Effector CD8-positive, alpha-beta T cell (primary cell): ENCODE results near the gene HSPH1.
A peak's percentile ranks its signal among the peaks of the same experiment; 100 is the strongest.
"Not testable (repeated sequence)": the region's sequence is repeated elsewhere in the genome, so short reads cannot be mapped to it uniquely, and the experiment has no call there.

Experiments
- DNase-seq: peaks from one replicate; lab custom pipeline; 2025; lab: John Stamatoyannopoulos, UW

Gene HSPH1

DNA sequence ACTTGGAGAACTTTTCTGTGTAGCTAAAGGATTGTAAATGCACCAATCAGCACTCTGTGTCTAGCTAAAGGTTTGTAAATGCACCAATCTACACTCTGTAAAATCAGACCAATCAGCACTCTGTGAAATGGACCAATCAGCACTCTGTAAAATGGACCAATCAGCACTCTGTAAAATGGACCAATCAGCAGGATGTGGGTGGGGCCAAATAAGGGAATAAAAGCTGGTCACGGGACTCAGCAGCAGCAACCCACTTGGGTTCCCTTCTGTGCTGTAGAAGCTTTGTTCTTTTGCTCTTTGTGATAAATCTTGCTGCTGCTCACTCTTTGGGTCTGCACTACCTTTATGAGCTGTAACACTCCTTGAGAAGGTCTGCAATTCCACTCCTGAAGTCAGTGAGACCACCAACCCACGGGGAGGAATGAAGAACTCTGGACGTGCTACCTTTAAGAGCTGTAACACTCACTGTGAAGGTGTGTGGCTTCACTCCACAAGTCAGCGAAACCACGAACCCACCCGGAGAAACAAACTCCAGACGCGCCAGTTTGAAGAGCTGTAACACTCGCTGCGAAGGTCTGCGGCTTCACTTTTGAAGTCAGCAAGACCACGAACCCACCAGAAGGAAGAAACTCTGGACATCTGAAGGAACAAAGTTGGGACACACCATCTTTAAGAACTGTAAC is 16.2 kb upstream of the HSPH1 start:
- not testable (repeated sequence) for DNase-seq

DNA sequence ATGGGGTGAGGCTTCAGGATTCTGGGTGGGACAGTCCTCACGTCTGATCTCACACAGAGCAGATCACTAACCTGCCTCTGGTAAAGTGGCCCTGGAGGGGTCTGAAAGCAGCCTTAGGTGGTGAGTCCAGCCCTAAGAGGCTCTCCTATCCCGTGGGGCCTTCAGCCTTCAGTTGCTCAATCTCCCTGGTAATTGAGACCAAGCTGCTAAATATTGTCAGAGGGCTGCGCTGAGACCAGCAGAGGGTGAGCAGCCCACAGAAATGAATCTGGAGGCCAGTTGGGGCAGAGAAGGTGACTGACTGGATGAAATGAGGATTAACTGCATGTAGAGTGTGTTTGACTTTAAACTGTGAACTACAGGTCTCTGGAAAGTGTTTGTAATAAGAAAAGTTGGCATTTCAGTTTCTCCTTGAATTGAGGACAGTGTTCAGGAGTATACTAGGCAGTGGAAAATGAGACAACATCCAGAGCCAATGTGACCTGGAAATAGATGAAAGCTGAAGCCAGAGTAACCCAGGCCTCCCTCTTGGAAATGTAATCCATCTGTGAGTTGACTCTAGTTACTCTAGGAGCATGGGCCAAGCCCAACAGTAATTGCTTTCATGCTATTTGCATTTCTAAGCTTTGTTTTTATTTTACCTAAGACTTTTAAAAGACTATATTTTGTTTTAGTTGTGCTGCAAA is 14.3 kb upstream of the HSPH1 start:
- no peak for DNase-seq

DNA sequence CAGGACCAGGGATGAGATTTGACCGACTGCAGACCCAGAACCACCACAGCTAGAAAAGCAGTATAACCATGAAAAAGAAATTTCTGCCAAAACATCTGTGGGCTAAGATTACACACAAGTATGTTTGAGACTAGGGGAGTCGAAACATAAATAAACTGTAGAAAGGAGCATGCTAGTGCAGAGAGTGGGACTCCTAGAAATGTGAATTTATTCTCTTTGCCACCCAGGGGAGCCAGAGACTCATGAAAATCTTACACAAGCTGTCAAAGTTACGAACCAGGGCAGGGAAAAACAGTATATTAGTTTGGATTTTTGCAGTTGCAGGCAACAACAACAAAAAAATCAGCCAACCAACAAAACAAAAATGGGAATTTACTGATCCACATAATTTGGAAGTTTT is 12.3 kb upstream of the HSPH1 start:
- no peak for DNase-seq

DNA sequence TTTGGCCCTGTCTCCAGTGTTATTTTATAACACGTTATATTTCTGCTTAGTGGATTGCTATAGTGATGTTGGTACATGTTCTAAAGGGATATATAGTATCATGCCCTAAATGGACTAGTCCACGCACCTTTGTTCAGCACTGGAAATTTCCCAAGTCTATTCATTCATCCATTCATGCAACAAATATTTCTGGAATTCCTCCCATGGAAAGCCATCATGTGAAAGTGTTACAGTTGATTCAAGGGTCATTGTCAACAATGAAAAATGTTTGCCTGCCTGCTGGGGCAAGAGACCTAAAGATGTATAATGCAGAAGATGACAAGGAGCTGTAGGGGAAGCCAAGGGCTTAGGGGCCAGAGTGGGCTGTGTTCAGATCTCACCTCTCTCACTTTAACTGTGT is 10.8 kb upstream of the HSPH1 start:
- DNase-seq, result no peak

DNA sequence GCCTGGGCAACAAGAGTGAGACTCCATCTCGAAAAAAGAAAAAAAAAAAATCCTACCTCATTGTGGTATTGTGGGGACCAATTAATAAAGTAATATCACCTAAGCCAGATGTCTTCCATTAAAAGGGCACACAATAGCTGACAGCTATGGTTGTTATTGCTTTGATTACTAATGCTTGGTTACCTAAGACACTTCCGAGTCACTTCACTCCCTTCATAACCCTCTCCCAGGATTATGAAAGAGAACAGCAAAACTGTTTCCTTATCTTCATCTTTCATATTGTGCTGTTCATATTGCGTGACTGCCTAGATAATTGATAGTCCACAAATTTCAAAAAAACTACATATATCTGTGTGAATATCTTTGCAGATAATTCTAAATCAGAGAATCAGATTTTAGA is 10.3 kb upstream of the HSPH1 start:
- no peak for DNase-seq

GRCh38 chr13:31168736-31169135 is 7.0 kb upstream of the HSPH1 start:
- no peak for DNase-seq

- no peak for DNase-seq
These were observed 6.5 kb upstream of the HSPH1 start for GRCh38 chr13:31168166-31168565.

- DNase-seq, result no peak
These were observed 5.8 kb upstream of the HSPH1 start for GRCh38 chr13:31167490-31167889.

DNA sequence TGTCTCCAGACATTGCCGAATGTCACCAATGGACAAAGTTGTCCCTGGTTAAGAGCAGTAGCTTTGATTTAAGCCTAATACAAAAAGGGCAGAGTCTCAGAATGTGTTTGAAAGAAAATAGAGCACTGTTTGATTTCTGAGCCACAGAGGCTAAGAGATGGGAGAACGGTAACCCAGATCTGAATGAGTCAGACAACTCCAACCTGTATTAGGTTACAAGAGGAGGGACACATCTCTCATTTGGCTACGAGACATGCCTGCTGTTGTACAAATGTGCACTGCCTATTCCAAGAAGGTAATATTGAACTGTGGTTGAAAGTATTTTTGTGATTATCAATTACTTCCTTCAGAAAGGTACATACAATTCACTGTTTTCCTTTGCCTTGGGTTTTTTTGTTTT is 4.9 kb upstream of the HSPH1 start:
- no peak for DNase-seq

DNA sequence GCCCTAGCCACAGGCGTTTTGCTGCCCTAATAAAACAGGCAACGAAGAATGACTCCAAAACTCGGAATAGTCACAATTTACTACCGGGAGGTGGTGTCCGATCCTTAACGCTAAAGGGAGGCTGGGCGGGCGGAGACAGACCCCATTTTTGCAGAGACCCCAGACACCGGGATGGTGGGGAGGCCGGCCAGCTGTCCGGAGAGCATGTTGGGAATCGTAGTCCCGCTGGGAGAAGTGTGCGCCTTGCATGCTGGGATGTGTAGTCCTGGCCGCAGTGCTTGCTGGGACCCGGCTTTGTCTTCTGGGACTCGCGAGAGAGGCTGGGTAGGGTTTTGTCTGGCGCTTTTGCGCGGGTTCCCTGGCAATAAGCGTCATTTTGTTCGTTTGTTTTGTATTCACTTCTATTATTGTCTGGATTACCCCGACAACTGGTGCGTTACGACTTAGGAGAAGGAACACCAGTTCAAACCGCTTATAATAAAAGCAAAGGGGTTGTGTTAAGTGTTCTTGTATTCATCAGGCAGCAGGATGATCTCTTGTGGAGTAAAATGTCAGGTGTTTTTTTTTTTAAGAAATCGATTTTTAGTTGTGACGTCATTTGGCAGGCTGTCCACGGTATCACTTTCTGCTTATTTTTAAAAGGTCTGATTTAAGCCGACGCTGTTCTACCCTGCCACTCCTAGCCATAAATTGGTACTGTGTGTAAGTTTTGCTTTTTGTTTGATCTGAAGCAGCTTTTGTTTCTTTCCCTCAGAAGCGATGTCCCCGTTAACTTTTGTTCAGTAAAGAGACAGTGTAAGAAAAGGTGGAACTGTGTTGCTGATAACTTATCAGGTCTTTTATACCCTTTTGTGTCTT is 676 bp upstream of the HSPH1 start:
- peak; percentile 92 for DNase-seq

GRCh38 chr13:31160857-31161556 is 697 bp downstream of the HSPH1 start:
- peak; percentile 31 for DNase-seq

DNA sequence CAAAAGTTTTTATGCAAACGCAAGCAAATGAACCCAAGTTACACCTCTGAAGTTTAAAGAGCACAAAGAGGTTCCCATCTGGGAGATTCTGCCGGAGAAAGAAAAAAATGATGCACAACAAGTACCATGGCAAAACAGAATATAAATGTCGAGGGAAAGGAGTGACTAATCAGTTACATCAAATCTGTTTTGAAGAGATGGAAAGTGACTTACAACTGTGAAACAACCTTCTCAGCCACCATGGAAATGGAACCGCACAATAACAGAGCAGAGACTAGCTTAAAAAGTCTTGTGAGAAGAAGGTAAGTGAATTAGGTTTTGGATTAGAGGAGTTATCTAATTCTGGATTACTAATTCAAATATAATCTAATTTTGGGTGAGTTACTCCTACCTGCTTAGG is 2.4 kb downstream of the HSPH1 start:
- DNase-seq, result no peak

DNA sequence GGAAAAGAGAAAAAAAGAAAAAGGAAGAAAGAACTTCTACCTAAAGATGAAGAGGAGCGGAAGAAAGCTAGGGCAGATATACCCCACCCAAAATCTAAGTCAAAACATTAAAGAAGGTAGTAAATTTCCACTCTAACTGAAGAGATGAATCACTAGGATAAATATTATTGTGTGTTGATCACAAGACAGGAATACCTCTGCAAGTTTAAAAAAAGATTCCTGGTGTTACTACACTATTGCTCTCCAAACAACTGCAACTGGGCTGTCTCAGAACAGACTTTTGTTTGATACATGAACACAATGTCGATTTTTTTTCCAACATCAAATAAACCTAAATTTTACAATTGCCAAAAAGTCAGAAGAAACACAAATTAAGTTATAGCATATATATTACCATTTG is 6.8 kb downstream of the HSPH1 start:
- no peak for DNase-seq

GRCh38 chr13:31151837-31152236 is 9.9 kb downstream of the HSPH1 start:
- DNase-seq, result no peak

GRCh38 chr13:31150315-31150985 is 11.3 kb downstream of the HSPH1 start:
- DNase-seq, result no peak

DNA sequence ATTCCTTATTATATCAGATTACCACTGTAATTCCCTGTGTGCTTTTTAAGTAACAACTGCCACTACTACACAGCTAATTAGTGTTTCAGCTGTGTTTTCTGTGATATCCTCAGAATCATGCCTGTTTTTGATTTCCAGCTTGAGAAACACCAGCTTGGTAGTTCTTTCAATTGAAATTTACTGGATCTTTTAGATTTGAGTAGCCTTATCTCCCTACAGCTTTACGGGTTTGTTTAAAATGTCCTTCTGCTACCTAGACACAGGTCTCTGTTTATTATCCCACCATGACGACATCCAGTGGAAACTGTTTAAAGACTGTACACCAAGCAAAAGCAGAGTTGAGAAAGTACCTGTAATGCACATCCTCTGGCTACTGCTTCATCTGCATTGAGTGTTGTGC is 12.1 kb downstream of the HSPH1 start:
- no peak for DNase-seq

- no peak for DNase-seq
These were observed 16.3 kb downstream of the HSPH1 start for GRCh38 chr13:31145417-31145816.

DNA sequence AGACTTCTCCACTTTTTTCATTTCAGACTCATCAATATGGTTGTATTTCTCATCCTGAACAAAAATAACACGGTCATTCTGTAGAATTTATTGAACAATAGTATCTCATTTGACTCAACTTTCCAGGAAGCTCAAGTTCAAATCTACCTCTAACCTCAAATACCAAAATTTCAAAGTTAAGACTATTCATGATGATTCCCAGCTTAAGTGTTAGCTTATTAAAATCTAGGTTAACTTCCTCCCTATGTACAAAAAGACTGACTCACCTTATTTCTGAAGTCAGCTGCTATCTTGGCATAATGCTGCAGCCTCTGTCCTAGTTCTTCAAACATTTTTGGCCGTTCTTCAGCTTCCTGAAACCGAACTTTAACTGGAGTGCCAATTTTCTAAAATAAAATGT is 23.2 kb downstream of the HSPH1 start:
- no peak for DNase-seq

DNA sequence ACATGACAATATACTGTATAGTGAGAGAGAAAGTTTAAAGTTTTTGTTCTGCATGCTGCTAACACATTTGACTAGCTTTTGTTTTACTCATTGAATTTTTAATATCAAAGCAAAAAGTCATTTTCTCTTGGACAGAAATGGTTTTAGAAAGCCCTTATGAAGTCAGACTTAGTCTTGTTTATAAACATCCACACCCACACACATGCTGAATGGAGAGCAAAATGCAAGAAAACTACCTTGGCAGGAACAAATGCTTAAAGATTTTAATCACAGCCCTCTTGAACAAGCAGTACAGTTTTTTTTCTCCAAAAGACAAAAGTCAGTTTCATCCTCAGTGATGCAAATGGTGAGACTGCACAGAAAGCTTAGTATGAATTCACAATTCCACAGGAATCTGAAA is 25.0 kb downstream of the HSPH1 start:
- no peak for DNase-seq

GRCh38 chr13:31134039-31134711 is 27.5 kb downstream of the HSPH1 start:
- no peak for DNase-seq

- no peak for DNase-seq
These were observed 28.1 kb downstream of the HSPH1 start for GRCh38 chr13:31133621-31134020.
